Lung (tissue), 12 donors: Measurements from ENCODE around the gene RABEP2. TPM values are rescaled to one million over a fixed set of nuclear protein-coding genes. Genes with fewer than 3 reads are reported as not detected.
"Not testable (repeated sequence)": the region's sequence is repeated elsewhere in the genome, so short reads cannot be mapped to it uniquely, and the experiment has no call there.

Source experiments
- ATAC-seq: fragments of 200-7000 bp; cut with Tn5 transposase; one replicate; pipeline ENCODE4 v1.9.1; 2020; ENCODE audit warnings: moderate number of reproducible peaks; ENCODE audit not compliant: insufficient read depth, low FRiP score
- DNase-seq, 3 donors: peaks; one replicate each; pipeline ENCODE4 v3.0.0-alpha.2; 2013 to 2017
- H3K27ac ChIP-seq, 2 donors: one replicate each; pipeline ENCODE4 v1.5.1; 2013; ENCODE audit warnings: mild to moderate bottlenecking in 2 of 2, moderate library complexity in 2 of 2, control low read depth in 1 of 2, inconsistent platforms in 1 of 2, low read depth in 1 of 2, low read length in 1 of 2
- H3K27me3 ChIP-seq, 3 donors: one replicate each; pipeline ENCODE4 v1.5.1; 2013; ENCODE audit warnings: low read length in 2 of 3; ENCODE audit not compliant: control insufficient read depth in 3 of 3, insufficient read depth in 3 of 3
- H3K36me3 ChIP-seq, 4 donors: one replicate each; pipeline ENCODE4 v1.5.1; 2013; ENCODE audit warnings: low read length in 4 of 4, mild to moderate bottlenecking in 1 of 4, moderate library complexity in 1 of 4; ENCODE audit not compliant: control insufficient read depth in 4 of 4, insufficient read depth in 4 of 4
- H3K4me1 ChIP-seq, 5 donors: one replicate each; pipeline ENCODE4 v1.5.1; 2013; ENCODE audit warnings: low read length in 5 of 5, mild to moderate bottlenecking in 2 of 5, moderate library complexity in 1 of 5; ENCODE audit not compliant: control insufficient read depth in 5 of 5, insufficient read depth in 5 of 5
- H3K4me3 ChIP-seq: one replicate; pipeline ENCODE4 v1.5.1; 2013; ENCODE audit warnings: mild to moderate bottlenecking, control low read depth, moderate library complexity
- H3K9ac ChIP-seq, 2 donors: one replicate each; pipeline ENCODE4 v1.5.1; 2013; ENCODE audit warnings: low read length in 2 of 2, control low read depth in 1 of 2; ENCODE audit not compliant: insufficient read depth in 1 of 2
- H3K9me3 ChIP-seq, 4 donors: one replicate each; pipeline ENCODE4 v1.5.1; 2013; ENCODE audit warnings: low read length in 3 of 4, mild to moderate bottlenecking in 1 of 4, moderate library complexity in 1 of 4; ENCODE audit not compliant: control insufficient read depth in 4 of 4, insufficient read depth in 3 of 4
- WGBS, 2 donors: extraction: QIAGEN DNeasy Blood & Tissue Kit; methylation state at CpG; one replicate each; pipeline ENCODE4 v1.1.7; 2013; 5-methylcytosine and 5-hydroxymethylcytosine counted together
- polyA plus RNA-seq, 2 donors: library from polyadenylated mRNA; stranded (reverse); fragments of 200-250 nt; gene quantifications; one replicate each; pipeline ENCODE4 v1.2.1, GENCODE V29; 2013
- total RNA-seq, 2 donors: library from RNA; depleted of rRNA in 1 of 2; stranded (reverse); fragments of >200 nt in 1 of 2; gene quantifications; one replicate each; pipeline ENCODE4 v1.2.1, GENCODE V29; 2014 to 2021
- TF ChIP-seq, protein P1 (sequence below): IDR thresholded peaks from 2 replicates; pipeline ENCODE4 v1.5.1; 2012; ENCODE audit warnings: mild to moderate bottlenecking; ENCODE audit errors: control extremely low read depth, extremely low read depth
- donor health status: control.
- donor health status: control.
- donor health status: Bipolar disorder and iron deficiency.
- donor health status: healthy.
- donor health status: DM: yes; HTN: yes; CAD: no.

Gene RABEP2
- total and polyA plus RNA-seq, 4 donors: 20.0 to 34.9 (median 28.8) TPM

DNA sequence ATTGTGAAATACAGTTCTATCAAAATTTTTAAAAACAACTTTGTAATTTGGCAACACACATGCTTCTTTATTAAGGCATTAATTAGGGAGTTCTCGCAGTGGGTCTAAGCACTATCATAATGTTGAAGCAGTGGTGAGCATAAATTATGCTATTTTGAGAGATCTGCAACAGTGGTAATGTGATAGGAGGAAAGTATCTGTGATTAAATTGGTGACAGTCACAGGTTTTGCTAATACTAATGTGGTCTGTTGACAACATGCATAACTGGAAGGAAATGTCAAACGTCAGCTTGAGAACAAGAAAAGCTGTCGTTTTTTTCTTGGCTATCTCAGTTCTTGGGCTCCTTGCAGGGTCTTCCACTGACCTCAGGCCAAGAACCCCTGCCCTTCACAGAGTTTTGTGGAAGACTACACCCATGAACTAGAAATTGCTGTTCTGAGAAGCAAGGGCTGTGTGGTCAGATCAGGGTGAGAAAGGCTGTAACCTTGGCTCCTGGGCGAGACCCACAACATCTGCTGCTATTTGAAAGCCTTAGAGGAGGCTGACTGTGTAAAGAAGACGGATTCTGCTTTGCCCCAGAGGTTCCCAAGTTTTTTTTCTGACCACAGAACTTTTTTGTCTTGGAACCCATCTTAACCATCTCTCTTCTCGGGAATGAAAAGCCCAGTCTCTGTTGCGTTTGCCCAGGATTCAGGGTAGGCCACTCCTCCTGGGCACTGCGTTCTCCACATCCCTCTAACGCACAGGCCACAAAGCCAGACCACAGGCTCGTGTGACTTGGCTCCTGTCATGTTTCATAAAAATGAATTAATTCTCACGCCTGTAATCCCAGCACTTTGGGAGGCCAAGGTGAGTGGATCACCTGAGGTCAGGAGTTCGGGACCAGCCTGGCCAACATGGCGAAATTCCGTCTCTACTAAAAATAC is 32.8 kb downstream of the RABEP2 start:
- Histone ChIP-seq H3K4me3 (no peak overlapping the region), H3K27me3 (no peaks in the 10 kb centered on the region), H3K9me3 (no peaks in the 10 kb centered on the region), H3K27ac (no peak overlapping the region), H3K36me3 (no peaks in the 10 kb centered on the region), H3K9ac (peak overlapping the region in 1 of 2 donors; percentile 25), H3K4me1 (no peaks in the 10 kb centered on the region)
- DNase-seq: no peak
- no peak for ATAC-seq
- 64 to 72% methylated on average over 14 of the region's 14 CpGs for WGBS, 2 donors
- TF ChIP-seq, protein P1, sequence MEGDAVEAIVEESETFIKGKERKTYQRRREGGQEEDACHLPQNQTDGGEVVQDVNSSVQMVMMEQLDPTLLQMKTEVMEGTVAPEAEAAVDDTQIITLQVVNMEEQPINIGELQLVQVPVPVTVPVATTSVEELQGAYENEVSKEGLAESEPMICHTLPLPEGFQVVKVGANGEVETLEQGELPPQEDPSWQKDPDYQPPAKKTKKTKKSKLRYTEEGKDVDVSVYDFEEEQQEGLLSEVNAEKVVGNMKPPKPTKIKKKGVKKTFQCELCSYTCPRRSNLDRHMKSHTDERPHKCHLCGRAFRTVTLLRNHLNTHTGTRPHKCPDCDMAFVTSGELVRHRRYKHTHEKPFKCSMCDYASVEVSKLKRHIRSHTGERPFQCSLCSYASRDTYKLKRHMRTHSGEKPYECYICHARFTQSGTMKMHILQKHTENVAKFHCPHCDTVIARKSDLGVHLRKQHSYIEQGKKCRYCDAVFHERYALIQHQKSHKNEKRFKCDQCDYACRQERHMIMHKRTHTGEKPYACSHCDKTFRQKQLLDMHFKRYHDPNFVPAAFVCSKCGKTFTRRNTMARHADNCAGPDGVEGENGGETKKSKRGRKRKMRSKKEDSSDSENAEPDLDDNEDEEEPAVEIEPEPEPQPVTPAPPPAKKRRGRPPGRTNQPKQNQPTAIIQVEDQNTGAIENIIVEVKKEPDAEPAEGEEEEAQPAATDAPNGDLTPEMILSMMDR: no peak

DNA sequence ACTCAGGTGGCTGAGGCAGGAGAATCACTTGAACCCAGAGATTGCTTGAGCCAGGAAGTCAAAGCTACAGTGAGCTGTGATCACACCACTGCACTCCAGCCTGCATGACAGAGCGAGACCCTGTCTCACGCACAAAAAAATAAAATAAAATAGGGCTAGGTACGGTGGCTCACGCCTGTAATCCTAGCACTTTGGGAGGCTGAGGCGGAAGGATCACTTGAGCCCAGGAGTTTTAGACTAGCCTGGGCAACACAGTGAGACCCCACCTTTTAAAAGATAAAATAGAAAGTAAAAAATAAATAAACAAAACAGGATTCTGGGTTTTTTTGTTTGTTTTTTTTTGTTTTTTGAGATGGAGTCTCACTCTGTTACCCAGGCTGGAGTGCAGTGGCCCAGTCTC is 34.7 kb downstream of the RABEP2 start:
- not testable (repeated sequence) for ATAC-seq, DNase-seq
- WGBS, 2 donors: 93 to 96% methylated on average over 5 of the region's 5 CpGs

DNA sequence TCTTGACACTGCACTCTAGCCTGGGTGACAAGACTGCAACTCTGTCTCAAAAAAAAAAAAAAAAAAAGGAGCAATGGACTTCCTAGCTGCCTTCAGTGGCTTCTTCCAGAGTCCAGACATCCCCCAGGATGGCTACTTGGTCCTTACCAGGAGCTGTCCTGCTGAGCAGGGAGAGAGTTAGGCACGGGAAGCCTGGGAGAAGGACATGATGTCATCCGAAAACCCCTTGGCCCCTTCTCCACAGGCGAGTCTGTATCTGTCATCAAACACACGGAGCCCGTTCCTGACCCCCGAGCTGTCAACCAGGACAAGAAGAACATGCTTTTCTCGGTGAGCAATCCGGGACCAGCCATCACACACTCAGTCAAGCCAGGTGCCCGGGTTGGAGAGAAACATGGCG is 38.1 kb downstream of the RABEP2 start:
- TF ChIP-seq, protein P1: no peak
- ATAC-seq: no peak
- H3K4me1 ChIP-seq: peaks cover 0 to 9% (median 0%) of the 10 kb centered on the region in 5 donors
- H3K27me3 ChIP-seq: peaks cover 0 to 4% (median 0%) of the 10 kb centered on the region in 3 donors
- DNase-seq: no peak
- H3K9ac ChIP-seq: no peak overlapping the region
- H3K9me3 ChIP-seq: no peaks in the 10 kb centered on the region
- no peaks in the 10 kb centered on the region for H3K36me3 ChIP-seq
- H3K27ac ChIP-seq: no peak overlapping the region
- H3K4me3 ChIP-seq: no peak overlapping the region
- 72 to 88% methylated on average over 10 of the region's 10 CpGs for WGBS, 2 donors

More for the DNA sequence above, 34.7 kb downstream of the RABEP2 start:
- H3K4me3 ChIP-seq, H3K27me3 ChIP-seq, H3K27ac ChIP-seq, H3K9ac ChIP-seq, H3K4me1 ChIP-seq, H3K36me3 ChIP-seq, H3K9me3 ChIP-seq: not testable (repeated sequence)

DNA sequence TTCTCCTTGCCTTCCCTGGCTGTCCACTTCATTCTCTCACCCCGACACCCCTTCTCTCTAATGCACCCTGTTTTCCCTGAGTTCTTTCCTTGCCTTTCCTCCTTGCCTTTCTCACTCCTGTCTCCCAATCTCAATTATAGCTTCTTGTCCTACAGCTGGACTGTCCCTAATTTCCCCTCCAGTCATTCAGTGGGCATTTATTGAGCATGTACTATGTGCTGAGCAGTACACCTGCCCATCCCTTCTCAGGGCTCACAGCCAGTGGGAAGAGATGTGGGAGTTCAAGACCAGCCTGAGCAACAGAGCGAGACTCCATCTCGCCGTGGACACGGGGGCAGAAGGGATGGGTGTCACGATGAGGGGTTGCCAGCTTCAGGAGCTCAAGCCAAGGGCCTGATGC is 41.0 kb downstream of the RABEP2 start:
- H3K27ac ChIP-seq: no peak overlapping the region
- no peaks in the 10 kb centered on the region for H3K36me3 ChIP-seq
- H3K9me3 ChIP-seq: no peaks in the 10 kb centered on the region
- 94 to 95% methylated on average over 6 of the region's 6 CpGs for WGBS, 2 donors
- H3K27me3 ChIP-seq: peaks cover 0 to 9% (median 0%) of the 10 kb centered on the region in 3 donors
- H3K4me1 ChIP-seq: peaks cover 0 to 17% (median 6%) of the 10 kb centered on the region in 5 donors
- TF ChIP-seq, protein P1: no peak
- H3K4me3 ChIP-seq: no peak overlapping the region
- no peak for ATAC-seq
- no peak for DNase-seq
- H3K9ac ChIP-seq: no peak overlapping the region
